Trophoblast cell (in vitro differentiated cells and primary cell): ENCODE results near the gene DLG3.

Experiments used
- DNase-seq, 2 donors: peaks; one replicate each; pipeline ENCODE4 v3.0.0-alpha.2; 2016
- H2AFZ ChIP-seq: 2 replicates; pipeline ENCODE4 v1.6.1; 2013; ENCODE audit warnings: low read length, moderate library complexity, mild to moderate bottlenecking; ENCODE audit not compliant: insufficient read depth, poor library complexity
- H2AK5ac ChIP-seq: 2 replicates; pipeline ENCODE4 v1.6.1; 2013; ENCODE audit warnings: mild to moderate bottlenecking, low read length
- H2BK120ac ChIP-seq: 2 replicates; pipeline ENCODE4 v1.6.1; 2013; ENCODE audit warnings: low read length, mild to moderate bottlenecking, moderate library complexity; ENCODE audit not compliant: insufficient read depth, poor library complexity
- H2BK12ac ChIP-seq: 2 replicates; pipeline ENCODE4 v1.6.1; 2013; ENCODE audit warnings: mild to moderate bottlenecking, low read length, moderate library complexity
- H2BK5ac ChIP-seq: 2 replicates; pipeline ENCODE4 v1.6.1; 2013; ENCODE audit warnings: low read length, low read depth, moderate library complexity, mild to moderate bottlenecking; ENCODE audit not compliant: poor library complexity
- H3K14ac ChIP-seq: 2 replicates; pipeline ENCODE4 v1.6.1; 2013; ENCODE audit warnings: mild to moderate bottlenecking, low read length
- H3K18ac ChIP-seq: 2 replicates; pipeline ENCODE4 v1.6.1; 2013; ENCODE audit warnings: mild to moderate bottlenecking, low read length
- H3K23ac ChIP-seq: 2 replicates; pipeline ENCODE4 v1.6.1; 2013; ENCODE audit warnings: low read length
- H3K27ac ChIP-seq: 2 replicates; pipeline ENCODE4 v1.5.1; 2013; ENCODE audit warnings: low read depth, mild to moderate bottlenecking, inconsistent platforms, low read length, moderate library complexity
- H3K27me3 ChIP-seq: 2 replicates; pipeline ENCODE4 v1.6.1; 2013; ENCODE audit warnings: inconsistent platforms, mild to moderate bottlenecking, low read length, moderate library complexity; ENCODE audit not compliant: insufficient read depth
- H3K36me3 ChIP-seq, 2 experiments: 1 replicate in 1 of 2; 2 replicates in 1 of 2; pipeline ENCODE4 v1.6.1; 2013; ENCODE audit warnings: low read length in 2 of 2, mild to moderate bottlenecking in 2 of 2, moderate library complexity in 1 of 2; ENCODE audit not compliant: insufficient read depth in 2 of 2, control insufficient read depth in 1 of 2
- H3K4ac ChIP-seq: 2 replicates; pipeline ENCODE4 v1.6.1; 2013; ENCODE audit warnings: low read depth, mild to moderate bottlenecking, low read length, moderate library complexity
- H3K4me1 ChIP-seq, 2 experiments: 1 replicate in 1 of 2; 2 replicates in 1 of 2; pipeline ENCODE4 v1.6.1; 2013; ENCODE audit warnings: low read length in 2 of 2, mild to moderate bottlenecking in 2 of 2, moderate library complexity in 1 of 2; ENCODE audit not compliant: insufficient read depth in 2 of 2, control insufficient read depth in 1 of 2
- H3K4me2 ChIP-seq: 2 replicates; pipeline ENCODE4 v1.6.1; 2013; ENCODE audit warnings: inconsistent platforms, mild to moderate bottlenecking, low read length, moderate library complexity
- H3K4me3 ChIP-seq: 2 replicates; pipeline ENCODE4 v1.5.1; 2013; ENCODE audit warnings: mild to moderate bottlenecking, low read depth, low read length, inconsistent platforms
- H3K79me1 ChIP-seq: one replicate; pipeline ENCODE4 v1.6.1; 2013; ENCODE audit warnings: low read length
- H3K79me2 ChIP-seq: 2 replicates; pipeline ENCODE4 v1.6.1; 2013; ENCODE audit warnings: low read length, mild to moderate bottlenecking; ENCODE audit not compliant: control insufficient read depth, insufficient read depth, poor library complexity
- H3K9ac ChIP-seq: 2 replicates; pipeline ENCODE4 v1.6.1; 2013; ENCODE audit warnings: mild to moderate bottlenecking, low read length
- H3K9me3 ChIP-seq: 2 replicates; pipeline ENCODE4 v1.6.1; 2013; ENCODE audit warnings: low read depth, mild to moderate bottlenecking, control low read depth, inconsistent platforms, low read length; ENCODE audit not compliant: insufficient read depth
- H4K12ac ChIP-seq: 2 replicates; pipeline ENCODE4 v1.6.1; 2013; ENCODE audit warnings: low read depth, mild to moderate bottlenecking, low read length, moderate library complexity
- H4K8ac ChIP-seq: 2 replicates; pipeline ENCODE4 v1.6.1; 2013; ENCODE audit warnings: low read depth, mild to moderate bottlenecking, low read length, moderate library complexity
- H4K91ac ChIP-seq: one replicate; pipeline ENCODE4 v1.6.1; 2013; ENCODE audit warnings: low read depth, mild to moderate bottlenecking, low read length, moderate library complexity
- WGBS: extraction: QIAGEN DNeasy Blood & Tissue Kit; methylation state at CpG from one replicate; pipeline ENCODE4 v1.1.7; 2013; ENCODE audit warnings: missing lambda C conversion rate; ENCODE audit not compliant: insufficient read length, insufficient coverage; ENCODE audit errors: extremely low coverage; 5-methylcytosine and 5-hydroxymethylcytosine counted together

The DLG3 gene

DNA sequence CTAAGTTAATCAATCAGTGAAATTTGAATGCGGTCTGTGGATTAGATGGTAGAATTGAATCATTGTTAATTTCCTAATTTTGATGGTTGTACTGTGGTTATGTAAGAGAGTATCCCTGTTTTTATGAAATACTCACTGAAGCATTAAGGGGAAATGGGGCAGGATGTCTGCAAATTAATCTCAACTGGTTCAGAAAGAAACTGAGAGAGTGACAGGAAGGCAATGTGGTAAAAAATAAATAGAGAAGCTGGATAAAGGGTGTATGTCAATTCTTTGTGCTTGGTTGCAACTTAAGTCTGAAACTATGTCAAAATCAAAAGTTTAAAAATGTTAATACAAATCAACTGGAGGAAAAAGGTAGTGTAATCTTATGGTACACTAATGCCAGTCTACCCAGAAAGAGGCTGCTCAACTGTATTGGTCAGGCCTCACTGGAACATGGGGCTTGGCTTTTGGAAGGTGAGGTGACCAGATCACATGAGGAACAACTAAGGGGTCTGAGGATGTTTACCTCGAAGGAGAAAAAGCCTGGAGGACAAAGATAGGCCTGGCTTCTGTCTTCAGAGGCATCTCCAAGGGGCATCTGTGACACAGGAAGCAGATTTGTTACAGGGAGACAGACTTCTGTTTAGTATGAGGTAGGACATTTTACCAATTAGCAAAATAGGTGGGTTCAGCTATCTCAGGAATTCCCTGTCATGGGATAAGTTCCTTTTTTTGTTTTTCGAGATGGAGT lies 83.1 kb downstream of the DLG3 start:
- H3K79me1 ChIP-seq: no peaks in the 10 kb centered on the region
- H4K8ac ChIP-seq: no peak overlapping the region
- H3K14ac ChIP-seq: no peak overlapping the region
- H3K4me1 ChIP-seq: no peaks in the 10 kb centered on the region
- H2BK120ac ChIP-seq: no peak overlapping the region
- H3K4me2 ChIP-seq: no peak overlapping the region
- H3K9me3 ChIP-seq: no peaks in the 10 kb centered on the region
- no peak for DNase-seq
- no peak overlapping the region for H3K27ac ChIP-seq
- no peak overlapping the region for H3K4ac ChIP-seq
- no peak overlapping the region for H3K18ac ChIP-seq
- H3K23ac ChIP-seq: no peak overlapping the region
- no peak overlapping the region for H2BK5ac ChIP-seq
- WGBS: no CpG with 5 or more reads among the region's 3 CpGs
- no peak overlapping the region for H3K9ac ChIP-seq
- no peak overlapping the region for H2BK12ac ChIP-seq
- no peaks in the 10 kb centered on the region for H3K79me2 ChIP-seq
- no peak overlapping the region for H4K91ac ChIP-seq
- no peaks in the 10 kb centered on the region for H3K36me3 ChIP-seq
- H3K27me3 ChIP-seq: no peaks in the 10 kb centered on the region
- no peak overlapping the region for H2AFZ ChIP-seq
- H2AK5ac ChIP-seq: no peak overlapping the region
- no peak overlapping the region for H4K12ac ChIP-seq
- no peak overlapping the region for H3K4me3 ChIP-seq

- Histone ChIP-seq H3K4me2 (no peak overlapping the region), H3K4me3 (no peak overlapping the region), H2BK5ac (no peak overlapping the region), H2BK12ac (no peak overlapping the region), H3K36me3 (no peaks in the 10 kb centered on the region), H3K18ac (no peak overlapping the region), H3K9ac (no peak overlapping the region), H4K12ac (no peak overlapping the region), H2AK5ac (no peak overlapping the region), H2BK120ac (no peak overlapping the region), H3K14ac (no peak overlapping the region), H3K23ac (no peak overlapping the region), H2AFZ (no peak overlapping the region), H3K4ac (no peak overlapping the region), H3K9me3 (no peaks in the 10 kb centered on the region), H3K4me1 (no peaks in the 10 kb centered on the region), H3K79me2 (no peaks in the 10 kb centered on the region), H4K91ac (no peak overlapping the region), H3K27ac (no peak overlapping the region), H3K79me1 (no peaks in the 10 kb centered on the region), H3K27me3 (no peaks in the 10 kb centered on the region), H4K8ac (no peak overlapping the region)
- DNase-seq: no peak
- WGBS: no CpG with 5 or more reads among the region's 1 CpG
These were observed 90.6 kb downstream of the DLG3 start for GRCh38 chrX:70535198-70535597.

GRCh38 chrX:70549429-70549828 lies 104.8 kb downstream of the DLG3 start:
- Histone ChIP-seq H3K18ac (no peak overlapping the region), H4K12ac (no peak overlapping the region), H2BK120ac (no peak overlapping the region), H3K9me3 (no peaks in the 10 kb centered on the region), H2BK12ac (no peak overlapping the region), H4K91ac (no peak overlapping the region), H3K27me3 (no peaks in the 10 kb centered on the region), H2AFZ (no peak overlapping the region), H3K79me2 (no peaks in the 10 kb centered on the region), H3K14ac (no peak overlapping the region), H3K4me1 (no peaks in the 10 kb centered on the region), H3K27ac (no peak overlapping the region), H3K36me3 (no peaks in the 10 kb centered on the region), H3K23ac (no peak overlapping the region), H3K9ac (no peak overlapping the region), H3K4me2 (no peak overlapping the region), H3K4ac (no peak overlapping the region), H4K8ac (no peak overlapping the region), H3K79me1 (no peaks in the 10 kb centered on the region), H2BK5ac (no peak overlapping the region), H2AK5ac (no peak overlapping the region), H3K4me3 (no peak overlapping the region)
- no peak for DNase-seq
- no CpG with 5 or more reads among the region's 3 CpGs for WGBS

GRCh38 chrX:70552130-70552704 lies 107.6 kb downstream of the DLG3 start:
- Histone ChIP-seq H3K79me1 (no peaks in the 10 kb centered on the region), H2BK12ac (no peak overlapping the region), H4K12ac (no peak overlapping the region), H2AK5ac (no peak overlapping the region), H4K91ac (no peak overlapping the region), H3K79me2 (no peaks in the 10 kb centered on the region), H3K9me3 (no peaks in the 10 kb centered on the region), H3K4me1 (no peaks in the 10 kb centered on the region), H3K4me3 (no peak overlapping the region), H3K27ac (no peak overlapping the region), H4K8ac (no peak overlapping the region), H3K4me2 (no peak overlapping the region), H2BK120ac (no peak overlapping the region), H3K36me3 (no peaks in the 10 kb centered on the region), H3K4ac (no peak overlapping the region), H3K9ac (no peak overlapping the region), H3K27me3 (no peaks in the 10 kb centered on the region), H3K18ac (no peak overlapping the region), H2AFZ (no peak overlapping the region), H3K23ac (no peak overlapping the region), H3K14ac (no peak overlapping the region), H2BK5ac (no peak overlapping the region)
- no peak for DNase-seq
- WGBS: no CpG with 5 or more reads among the region's 7 CpGs
